Measurements from ENCODE around the gene HLA-F.

The HLA-F gene

DNA sequence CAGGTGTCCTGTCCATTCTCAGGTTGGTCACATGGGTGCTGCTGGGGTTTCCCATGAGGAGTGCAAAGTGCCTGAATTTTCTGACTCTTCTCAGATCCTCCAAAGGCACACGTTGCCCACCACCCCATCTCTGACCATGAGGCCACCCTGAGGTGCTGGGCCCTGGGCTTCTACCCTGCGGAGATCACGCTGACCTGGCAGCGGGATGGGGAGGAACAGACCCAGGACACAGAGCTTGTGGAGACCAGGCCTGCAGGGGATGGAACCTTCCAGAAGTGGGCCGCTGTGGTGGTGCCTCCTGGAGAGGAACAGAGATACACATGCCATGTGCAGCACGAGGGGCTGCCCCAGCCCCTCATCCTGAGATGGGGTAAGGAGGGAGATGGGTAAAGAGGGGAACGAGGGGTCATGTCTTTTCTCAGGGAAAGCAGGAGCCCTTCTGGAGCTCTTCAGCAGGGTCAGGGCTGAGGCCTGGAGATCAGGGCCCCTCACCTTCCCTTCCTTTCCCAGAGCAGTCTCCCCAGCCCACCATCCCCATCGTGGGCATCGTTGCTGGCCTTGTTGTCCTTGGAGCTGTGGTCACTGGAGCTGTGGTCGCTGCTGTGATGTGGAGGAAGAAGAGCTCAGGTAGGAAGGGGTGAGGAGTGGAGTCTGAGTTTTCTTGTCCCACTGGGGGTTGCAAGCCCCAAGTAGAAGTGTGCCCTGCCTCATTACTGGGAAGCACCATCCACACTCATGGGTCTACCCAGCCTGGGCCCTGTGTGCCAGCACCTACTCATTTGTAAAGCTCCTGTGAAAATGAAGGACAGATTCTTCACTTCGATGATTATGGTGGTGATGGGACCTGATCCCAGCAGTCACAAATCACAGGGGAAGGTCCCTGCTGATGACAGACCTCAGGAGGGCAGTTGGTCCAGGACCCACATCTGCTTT, 2.0 kb downstream of the HLA-F start:
- no peak for DNase-seq (ENCODE audit: low read depth)

DNA sequence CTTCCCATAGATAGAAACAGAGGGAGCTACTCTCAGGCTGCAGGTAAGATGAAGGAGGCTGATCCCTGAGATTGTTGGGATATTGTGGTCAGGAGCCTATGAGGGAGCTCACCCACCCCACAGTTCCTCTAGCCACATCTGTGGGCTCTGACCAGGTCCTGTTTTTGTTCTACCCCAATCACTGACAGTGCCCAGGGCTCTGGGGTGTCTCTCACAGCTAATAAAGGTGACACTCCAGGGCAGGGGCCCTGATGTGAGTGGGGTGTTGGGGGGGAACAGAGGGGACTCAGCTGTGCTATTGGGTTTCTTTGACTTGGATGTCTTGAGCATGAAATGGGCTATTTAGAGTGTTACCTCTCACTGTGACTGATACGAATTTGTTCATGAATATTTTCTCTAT, 2.8 kb downstream of the HLA-F start:
- no peak for DNase-seq (ENCODE audit: low read depth)

DNA sequence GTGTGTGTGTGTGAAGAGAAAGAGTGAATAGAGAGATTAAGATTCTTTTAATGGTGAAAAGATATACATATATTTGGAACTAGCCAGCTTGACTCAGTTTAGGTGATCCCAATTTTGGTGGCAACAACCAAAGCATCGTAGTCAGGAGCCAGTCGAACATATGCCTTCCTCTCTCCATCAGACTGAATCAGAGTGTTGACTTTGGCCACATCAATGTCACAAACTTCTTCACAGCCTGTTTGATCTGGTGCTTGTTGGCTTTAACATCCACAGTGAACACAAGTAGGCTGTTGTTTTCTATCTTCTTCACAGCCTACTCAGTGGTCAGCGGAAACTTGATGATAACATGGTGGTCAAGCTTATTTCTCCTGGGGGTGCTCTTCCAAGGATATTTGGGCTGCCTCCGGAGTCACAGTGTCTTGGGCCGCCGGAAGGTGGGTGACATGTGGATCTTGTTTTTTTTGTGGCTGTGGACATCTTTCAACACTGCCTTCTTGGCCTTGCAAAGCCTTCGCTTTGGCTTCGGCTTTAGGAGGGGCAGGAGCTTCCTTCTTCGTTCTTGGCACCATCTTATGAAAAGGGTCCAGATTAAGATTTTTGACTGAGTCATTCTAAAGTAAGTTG, 3.4 kb downstream of the HLA-F start:
- no peak for DNase-seq (ENCODE audit: low read depth)

DNA sequence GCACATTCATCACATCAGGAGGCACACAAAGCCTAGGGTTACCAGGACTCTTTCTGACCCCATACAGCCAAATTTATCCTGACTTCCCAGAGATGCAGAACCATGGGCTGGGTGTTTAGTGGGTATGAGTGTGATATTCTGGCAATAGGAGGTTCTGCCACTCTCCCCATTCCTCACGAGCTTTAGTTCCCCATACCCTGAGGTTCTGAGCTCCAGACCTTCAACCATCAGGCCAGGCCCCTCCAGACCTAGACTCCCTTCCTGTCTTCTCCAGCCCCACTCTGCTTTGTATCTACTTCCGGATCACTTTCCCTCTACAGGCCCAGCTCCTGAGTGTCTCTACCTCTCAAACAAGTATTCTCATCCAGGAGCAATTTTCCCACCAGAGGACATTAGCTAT, 4.4 kb downstream of the HLA-F start:
- no peak for DNase-seq (ENCODE audit: low read depth)

DNA sequence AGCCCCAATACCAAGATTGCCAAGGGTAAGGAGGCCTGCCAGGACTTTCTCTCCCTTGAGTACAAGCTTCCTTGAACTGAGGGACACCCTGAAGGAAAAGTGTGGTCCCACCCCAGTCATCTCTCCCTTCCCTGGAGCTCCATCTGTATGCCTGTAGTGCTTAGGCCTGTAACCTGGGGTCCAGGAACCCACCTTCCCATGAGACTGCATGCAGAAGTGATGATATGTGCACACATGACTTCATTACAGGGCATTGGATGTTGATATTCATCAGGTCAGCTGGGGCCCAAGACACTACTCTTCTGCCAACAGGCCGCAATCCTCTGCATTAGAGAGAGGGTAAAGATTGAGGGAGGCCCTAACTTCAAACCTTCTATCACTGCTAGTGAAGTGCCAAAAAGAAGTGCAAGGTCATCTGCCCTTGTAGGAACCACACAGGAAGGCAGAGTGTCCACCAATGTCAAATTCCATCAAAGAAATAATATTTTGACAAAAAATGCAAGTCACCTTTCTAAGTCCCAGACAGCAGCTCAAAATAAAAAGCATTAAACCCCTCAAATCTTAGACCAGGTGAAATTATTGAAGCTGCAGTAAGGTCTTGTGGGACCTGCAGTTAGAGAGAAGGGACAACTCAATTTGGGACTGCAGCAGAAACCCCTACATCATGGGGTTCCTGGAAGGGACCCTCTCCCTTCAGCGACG, 5.1 kb downstream of the HLA-F start:
- no peak for DNase-seq (ENCODE audit: low read depth)

DNA sequence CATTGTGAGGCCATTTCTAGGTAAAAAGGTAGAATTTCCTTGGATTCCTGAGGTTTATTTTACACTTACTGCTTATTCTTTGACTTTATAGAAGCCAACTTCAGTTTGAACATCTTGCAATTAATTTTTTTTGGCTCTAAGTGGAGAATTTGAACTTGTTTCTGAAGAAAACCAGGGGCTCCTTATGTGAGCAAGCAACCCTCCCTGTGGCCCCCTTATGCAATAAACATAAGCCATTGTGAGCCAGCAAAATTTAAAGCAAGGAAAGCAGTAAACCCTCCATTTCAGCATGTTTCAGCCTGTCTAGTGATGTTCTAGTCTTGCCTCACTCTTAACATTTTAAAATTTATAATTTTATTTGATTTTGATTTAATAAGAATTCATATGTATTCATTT, 5.6 kb downstream of the HLA-F start:
- no peak for DNase-seq (ENCODE audit: low read depth)

DNA sequence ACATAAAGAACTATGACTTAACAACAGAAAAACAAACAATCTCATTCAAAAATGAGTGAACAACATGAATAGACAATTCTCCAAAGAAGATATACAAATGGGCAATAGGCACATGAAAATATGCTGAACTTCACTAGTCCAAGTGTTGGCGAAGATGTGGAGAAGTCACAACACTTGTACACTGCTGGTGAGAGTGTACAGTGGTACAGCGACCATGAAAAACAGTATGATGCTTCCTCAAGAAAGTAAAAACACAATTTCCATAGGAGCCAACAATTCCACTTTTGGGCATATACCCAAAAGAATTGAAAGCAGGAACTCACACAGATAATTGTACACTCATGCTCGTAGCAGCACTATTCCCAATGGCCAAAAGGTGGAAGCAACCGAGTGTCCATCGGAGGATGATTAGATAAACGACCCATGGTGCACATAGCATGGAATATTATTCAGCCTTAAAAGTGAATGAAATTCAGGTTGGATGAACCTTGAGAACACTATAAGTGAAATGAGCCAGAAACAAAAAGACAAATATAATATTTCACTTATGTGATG, 6.6 kb downstream of the HLA-F start:
- no peak for DNase-seq (ENCODE audit: low read depth)

DNA sequence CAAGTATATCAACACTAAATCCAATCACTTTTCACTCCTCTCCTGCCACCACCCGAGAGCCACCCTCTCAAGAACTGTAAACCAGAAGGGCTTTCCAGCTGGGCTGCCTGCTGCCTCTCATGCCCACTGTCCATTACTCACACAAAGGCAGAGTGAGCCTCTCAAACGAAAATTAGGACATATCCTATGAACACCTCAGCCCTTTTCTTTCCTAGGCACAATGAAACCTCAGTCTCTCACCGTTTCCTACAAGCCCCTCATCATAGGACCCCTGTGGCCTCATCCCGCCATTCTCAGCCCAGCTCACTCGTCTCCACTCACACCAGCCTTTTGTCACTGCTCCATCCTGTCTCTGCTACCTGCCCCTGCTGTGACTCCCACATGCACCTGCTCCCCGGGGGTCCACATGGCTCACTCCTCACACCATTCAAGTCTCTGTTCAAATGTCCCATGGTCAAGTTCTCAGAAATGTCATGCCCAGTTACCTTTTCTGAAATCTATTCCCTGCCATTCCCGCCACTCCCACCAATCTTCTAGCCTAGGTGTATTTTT, 7.4 kb downstream of the HLA-F start:
- no peak for DNase-seq (ENCODE audit: low read depth)

DNA sequence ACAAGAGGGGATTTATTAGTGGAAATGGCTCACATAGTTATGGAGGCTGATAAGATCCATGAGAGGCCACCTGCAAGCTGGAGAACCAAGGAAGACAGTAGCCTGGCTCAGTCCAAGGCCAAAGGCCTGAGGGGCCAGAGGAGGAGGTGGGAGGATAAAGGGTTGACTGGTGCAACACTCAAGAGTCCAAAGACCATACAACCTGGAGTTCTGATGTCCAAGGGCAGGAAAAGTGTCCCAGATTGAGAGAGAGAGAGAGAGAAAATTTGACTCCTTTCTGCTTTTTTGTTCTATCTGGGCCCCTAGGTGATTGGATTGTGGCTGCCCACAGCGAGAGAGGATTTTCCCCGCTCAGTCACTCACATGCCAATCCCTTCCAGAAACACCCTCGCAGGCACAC, 8.0 kb downstream of the HLA-F start:
- no peak for DNase-seq (ENCODE audit: low read depth)

DNA sequence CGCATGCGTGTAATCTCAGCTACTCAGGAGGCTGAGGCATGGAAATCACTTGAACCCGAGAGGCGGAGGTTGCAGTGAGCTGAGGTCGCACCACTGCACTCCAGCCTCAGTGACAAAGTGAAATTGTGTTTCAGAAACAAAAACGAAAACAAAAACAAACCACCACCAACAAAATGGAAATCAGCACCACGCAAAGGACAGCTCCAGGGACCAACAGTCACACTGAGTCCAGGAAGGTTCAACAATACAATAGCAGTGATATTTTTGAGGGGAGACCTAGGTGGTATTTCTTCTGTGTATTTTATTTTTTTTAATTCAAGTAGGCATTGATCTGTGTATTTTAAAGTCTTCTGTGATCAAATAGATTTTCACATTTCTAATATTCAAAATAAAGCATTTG, 9.8 kb downstream of the HLA-F start:
- DNase-seq (ENCODE audit: low read depth): no peak

DNA sequence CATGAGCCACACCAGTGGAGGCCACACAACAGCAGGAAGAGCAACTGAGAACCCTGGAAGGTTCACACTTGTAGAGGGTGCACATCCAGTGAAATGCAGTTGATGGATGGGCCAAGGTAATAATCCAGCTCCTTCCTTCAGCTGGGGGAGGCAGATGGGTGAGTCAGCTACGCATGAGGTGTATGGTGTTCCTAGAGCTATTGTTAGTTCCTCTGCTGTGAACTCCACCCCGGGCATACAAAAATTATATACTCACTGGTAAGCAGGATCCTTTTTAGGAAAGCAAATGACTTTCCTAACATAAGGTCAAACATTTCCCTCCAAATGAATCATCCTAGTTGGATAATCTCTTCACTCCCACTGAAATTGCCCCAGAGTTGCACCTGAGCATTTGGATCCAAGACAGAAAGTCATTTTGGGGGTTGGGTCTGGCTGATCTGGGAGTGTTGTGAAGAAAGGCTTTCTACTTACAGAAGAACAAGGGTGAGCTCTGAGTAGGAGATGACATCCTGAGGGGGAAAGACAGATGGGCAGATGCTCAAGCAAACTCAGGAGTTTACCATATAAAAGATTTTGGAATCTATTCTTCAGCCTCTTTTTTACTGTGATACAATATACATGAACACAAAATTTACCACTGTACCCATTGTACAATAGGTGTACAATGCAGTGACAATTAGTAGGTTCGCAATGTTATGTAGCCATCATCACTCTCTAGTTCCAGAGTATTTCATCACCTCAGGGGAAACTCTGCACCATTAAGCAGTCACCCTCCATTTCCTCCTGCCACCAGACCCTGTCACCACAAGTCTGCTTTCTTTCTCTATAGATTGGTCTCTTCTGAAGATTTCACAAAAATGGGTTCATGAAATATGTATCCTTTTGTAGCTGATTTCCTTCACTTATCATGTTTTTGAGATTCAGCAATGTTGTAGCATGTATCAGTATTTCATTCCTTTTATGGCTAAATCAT, 11.1 kb downstream of the HLA-F start:
- DNase-seq (ENCODE audit: low read depth): no peak

DNA sequence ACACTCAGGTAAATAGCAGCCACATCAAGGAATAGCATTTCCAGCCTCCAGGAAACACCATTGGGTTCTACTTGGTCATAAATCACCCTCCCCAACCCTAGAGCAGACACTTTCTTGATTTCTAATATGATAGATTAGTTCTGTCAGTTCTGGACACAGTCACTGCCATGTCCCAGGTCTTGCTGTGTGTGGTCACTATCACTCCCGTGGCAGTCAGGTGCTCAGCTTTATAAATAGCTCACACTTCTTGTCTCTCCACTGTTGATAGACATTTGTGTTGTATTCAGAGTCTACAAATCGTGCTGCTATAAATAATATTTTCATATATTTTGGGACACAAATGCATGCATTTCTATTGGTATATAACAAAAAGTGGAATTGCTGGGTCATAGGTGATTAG, 13.3 kb downstream of the HLA-F start:
- DNase-seq (ENCODE audit: low read depth): no peak

DNA sequence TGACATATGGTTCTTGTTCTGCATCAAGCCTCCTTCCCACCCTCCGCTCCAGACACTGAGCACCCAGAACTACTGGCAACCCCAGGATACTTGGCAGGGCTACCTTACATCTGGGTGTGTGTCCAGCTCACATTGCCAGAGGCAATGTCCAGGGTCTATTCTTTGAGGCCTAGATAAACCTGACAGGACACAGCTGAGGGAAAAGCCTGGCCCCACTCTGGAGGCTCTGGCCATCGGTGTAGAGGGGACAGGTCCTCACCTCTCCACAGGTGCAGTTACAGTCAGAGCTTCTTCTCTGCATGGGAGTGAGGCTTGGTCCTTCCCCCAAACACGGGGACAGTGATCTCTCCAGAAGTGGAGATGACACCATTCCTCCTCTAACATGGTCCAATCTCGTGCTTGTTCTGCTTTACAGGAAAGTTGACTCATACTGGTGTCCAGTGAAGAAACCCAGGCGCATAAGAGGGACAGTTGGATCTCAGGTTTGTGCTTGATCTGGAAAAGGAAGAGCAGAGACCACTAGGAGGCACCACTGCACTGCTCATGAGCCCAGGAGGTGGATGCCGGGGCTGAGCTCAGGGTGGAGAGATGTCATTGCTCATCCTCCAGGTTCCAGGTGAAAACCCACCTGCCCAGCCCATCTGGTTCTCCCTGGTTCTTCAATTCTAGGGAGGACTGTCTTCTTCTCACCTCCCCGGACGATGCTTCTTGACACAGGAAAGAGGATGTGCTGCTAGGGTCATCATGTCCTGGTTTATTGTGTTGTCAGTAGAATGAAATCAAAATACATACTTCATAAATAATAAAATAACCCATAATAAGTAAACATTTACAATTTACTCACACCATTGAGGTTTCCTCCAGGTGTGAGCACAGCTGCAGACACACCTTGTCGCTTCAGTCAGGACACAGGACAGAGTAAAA, 14.7 kb downstream of the HLA-F start:
- DNase-seq (ENCODE audit: low read depth): peak; percentile 21

DNA sequence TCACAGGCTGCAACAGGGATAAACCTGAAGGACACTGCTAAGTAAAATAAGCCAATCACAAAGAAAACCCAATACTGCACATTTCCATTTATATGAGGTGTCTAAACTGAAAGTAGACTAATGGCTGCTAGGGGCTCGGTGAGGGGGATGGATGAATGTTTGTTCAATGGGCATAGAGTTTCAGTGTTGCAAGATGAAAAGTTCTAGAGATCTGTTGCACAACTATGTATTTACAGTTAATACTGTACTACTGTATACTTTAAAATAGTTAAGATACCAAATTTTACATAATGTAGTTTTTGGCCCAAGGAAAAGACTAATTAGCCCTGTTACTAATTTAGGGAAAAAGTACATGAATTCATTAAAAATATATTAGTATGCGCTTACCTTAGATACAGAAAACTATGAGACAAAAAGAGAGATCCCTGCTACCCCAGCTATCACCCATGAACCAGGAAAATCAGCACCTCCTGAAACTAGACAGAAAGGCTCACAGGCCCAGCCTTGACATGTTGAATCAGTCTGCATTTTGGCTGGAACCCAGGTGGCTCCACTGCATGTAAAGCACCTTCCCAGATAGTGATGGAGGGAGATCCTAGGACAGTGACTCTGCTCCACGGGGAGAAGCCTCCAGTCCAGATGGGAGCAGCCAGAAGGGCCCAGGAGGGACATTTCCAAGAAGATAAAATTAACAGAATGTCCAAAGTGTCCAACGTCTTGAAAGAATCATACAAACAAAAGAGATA, 16.1 kb downstream of the HLA-F start:
- no peak for DNase-seq (ENCODE audit: low read depth)

DNA sequence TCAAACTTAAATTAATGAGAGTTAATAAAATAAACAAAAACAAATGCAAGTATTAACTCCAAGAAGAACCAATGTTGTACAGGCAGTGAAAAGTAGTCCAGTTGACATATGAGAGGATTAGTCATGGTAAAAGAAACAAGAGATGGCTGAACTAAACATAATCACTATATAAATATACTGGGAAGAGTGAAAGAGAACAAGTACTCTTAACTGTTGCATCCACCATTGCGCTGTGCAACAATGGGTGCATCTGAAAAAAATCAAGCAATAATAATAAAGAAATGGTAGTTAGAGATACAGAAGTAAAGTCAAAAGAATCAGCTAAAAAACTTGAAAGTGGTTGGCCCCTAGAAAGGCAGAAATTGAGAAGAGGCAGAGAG, 16.6 kb downstream of the HLA-F start:
- no peak for DNase-seq (ENCODE audit: low read depth)

DNA sequence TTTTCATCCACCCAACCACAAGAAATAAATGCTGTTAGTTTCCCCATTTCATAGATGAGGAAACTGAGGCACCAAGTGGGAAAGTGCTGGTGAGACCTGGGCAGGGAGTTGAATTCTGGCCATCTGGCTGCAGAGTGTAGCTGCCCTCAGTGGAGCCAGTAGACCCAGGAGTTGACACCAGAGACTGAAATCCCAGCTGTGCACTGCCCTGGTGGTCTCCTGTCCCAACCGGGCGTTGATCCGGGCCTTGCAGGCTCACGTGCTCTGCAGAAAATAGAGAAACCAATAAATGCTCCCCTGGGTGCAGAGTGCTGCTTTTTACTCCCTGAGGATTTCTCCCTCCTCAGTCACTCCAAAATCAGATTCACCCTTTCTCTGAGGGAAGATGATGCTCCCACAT, 18.4 kb downstream of the HLA-F start:
- DNase-seq (ENCODE audit: low read depth): no peak

DNA sequence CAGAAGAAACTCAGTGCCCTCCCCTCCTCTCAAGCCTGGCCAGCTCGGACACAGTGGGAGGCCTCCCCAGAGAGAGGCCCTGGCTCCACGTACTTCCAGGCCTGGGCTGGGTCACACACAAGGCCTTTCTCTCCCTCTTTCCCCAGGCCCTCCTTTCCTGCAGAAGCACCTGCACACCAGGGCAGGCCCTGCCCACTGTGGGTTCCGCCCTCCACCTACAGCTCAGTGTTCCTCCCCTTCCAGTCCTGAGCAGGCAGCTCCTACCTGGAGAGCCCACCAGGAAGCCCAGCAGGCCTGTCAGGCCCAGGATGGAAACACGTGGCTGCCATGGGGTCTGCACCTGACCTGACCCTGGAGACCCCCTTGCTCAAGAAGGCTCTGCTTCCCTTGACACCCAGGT, 18.9 kb downstream of the HLA-F start:
- no peak for DNase-seq (ENCODE audit: low read depth)

DNA sequence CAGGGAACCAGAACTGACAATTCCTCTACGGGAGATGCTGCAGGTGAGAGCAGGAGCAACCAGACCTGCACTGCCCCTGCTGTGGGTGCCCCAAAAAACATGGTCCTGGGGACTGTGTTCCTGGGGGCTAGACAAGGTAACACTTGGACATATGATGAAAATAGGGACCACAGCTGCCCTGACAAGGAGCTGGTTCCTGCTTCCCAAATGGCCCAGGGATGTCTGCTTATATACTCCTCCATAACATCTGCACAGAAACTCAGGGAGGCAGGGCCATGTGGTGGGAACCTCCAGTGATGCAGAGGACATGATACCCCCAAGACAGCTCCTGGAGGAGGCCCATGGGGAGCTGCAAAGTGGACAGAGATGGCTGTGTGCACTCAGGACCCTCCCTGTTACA, 19.8 kb downstream of the HLA-F start:
- no peak for DNase-seq (ENCODE audit: low read depth)

DNA sequence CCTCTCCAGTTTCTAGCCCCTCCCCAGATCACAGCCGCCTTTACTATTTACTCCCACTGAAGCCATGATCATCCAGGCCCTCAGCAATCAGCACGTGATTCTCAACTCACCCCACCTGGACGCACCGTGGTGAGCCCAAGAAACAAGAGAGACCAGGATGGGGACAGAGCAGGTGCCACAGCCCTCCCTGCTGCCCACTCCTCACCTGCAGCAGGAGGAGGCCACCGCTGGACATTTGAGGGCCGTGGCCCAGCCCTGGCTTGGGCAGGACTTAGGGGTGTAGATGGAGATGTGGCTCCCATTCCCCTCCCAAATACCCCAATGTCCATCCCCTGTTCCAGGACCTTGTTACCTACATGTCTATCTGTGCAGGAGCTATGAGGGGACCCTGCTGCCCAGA, 20.3 kb downstream of the HLA-F start:
- DNase-seq (ENCODE audit: low read depth): no peak

DNA sequence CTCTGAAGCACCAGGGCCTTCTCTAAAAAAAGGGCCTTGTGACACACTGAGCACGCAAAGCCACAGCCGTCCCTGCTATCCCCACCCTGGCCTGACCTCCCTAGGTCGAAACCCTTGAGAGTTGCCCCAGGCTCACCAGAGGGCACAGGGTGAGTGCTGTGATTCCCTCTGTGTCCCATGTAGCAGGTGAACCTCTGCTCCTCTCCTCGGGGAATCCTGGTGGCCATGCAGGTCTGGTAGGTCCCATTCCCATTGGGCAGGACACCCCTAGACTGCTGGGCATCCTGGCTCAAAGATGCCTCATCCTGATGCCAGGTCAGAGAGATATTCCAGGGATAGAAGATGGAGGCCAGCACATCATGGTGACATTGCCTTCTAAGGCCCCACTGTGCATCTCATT, 20.9 kb downstream of the HLA-F start:
- DNase-seq (ENCODE audit: low read depth): no peak
